GM21360 (cell line): ENCODE results near the gene NHEJ1.

ENCODE experiments used
- ATAC-seq: cut with Tn5 transposase; IDR thresholded peaks from one replicate; pipeline ENCODE4 v1.9.1; 2021; ENCODE audit warnings: mild to moderate bottlenecking, moderate library complexity; ENCODE audit not compliant: unreplicated experiment

The NHEJ1 gene

DNA sequence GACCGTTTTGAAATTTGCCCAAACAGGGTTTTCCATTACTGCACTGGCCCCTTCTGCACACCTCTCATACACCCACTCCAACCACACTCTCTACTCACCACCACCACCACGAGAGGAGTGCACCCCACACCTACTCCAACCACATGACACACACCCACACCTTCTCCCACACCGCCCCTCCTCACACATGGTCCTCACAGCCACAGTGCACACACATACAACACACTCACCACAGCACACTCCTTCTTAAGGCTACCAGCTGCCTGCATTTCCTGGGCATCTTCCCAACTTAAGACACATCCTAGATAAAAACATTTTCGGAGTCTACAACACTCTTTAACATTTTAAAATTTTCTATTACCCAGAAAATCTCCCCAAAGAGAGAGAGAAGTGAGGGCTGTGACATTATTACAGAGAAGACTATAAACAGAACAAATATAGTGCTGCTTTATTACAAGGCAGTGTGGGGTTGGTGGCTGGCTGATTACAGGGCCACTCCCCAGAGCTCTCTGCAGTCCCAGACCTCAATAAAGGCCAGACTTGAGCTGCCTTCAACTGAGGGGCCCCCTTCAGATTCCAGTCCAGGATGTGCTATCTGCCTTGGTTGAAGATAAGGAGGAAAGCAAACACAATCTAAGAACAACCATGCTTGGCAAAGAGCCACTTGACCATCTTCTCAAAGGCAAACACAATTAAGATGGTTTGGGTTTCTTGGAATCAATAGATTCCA, 36.1 kb downstream of the NHEJ1 start:
- no peak for ATAC-seq

GRCh38 chr2:219123356-219124135, 37.1 kb downstream of the NHEJ1 start:
- ATAC-seq = no peak

DNA sequence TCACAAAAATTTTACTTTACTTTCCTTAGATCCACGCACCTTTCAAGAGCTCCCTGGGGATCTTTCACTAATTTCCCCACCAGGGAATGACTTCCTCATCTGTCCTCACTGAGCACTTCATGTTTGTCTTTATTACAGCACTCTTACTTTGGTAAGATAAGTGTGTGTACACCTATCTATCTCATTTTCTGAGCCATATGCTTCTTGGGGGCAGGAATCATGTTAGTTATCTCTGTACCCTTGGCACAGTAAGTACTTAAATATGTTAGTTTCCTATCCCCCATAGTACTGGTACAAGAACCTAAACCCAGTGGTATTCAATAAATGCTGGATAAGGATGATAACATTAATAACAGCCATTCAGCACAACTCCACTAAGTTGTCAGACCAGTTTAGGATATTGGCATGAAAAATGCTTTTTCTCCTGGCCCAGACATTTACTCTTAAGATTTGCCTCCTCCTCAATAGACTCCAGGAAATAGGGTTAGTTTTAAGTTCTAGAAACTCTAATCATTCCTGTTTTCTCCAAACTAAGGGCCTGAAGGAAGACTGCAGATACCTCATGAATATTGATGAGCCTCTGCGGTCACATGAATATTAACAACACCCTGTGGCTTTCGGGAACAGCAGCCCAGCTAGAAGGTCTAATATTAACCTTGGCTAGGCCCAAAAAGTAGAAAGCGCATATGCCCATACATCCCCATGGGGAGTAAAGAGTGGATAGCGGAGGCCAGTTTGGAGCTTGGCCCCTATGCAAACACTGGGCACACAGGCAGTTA, 38.2 kb downstream of the NHEJ1 start:
- ATAC-seq = no peak

DNA sequence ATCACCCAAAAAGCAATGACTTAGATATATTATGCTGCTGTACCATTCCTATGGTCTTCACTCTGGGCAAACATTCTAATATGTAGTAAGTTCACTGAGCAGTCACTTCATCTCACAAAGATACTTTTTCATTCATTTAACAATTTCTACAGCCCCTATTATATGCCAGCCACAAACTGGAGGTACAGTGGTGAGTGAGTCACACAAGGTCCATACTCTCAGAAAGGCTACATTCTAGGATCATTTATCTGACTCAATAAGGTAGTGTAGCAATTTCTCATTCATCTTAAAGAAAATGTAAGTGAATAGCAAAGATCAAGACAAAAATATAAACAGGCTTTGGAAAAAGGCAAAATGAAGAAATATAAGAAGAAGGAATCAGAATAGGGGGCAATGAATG, 40.5 kb downstream of the NHEJ1 start:
- no peak for ATAC-seq

- no peak for ATAC-seq
These were observed 41.1 kb downstream of the NHEJ1 start for GRCh38 chr2:219119422-219120043.

- ATAC-seq = no peak
These were observed 42.1 kb downstream of the NHEJ1 start for GRCh38 chr2:219118504-219118903.

DNA sequence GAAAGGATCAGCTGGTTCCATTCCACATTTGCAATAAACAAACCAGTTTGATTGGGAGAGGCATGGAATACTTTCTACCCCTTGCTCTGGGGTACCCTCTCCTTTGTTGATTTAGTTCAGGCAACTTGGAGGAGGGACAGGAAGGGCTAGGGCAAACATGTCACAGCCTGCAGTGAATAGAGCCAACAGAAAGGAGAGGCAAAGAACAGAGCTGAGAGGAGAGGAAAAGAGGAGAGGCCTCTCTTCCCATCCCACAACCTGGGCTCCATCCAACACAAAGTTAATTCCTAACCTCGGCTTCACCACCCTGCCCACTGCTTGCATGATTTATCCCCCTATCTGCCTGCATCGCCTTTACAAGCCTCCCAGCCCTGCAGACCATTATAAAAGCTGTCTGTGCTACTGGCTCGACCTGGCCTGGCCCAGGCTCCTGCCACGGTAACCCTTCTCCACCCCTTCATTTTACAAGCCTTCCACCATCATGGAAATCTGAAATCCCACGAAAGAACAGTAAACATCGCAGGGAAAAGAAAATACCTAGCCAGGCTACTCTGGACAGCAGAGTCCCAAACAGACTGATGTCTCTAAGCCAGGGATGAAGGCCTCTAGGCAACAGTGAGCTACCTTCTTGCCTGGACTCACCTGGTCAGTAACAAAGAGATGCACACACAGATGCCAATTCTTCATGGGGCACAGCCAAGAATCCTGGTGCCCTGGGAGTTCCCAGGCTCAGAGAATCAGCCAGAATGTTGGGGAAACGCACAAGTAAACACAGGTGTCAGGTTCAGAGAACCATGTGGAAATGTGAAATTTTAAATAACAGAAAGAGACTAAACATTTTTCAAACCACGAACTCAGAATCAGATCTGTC, 43.6 kb downstream of the NHEJ1 start:
- no peak for ATAC-seq

DNA sequence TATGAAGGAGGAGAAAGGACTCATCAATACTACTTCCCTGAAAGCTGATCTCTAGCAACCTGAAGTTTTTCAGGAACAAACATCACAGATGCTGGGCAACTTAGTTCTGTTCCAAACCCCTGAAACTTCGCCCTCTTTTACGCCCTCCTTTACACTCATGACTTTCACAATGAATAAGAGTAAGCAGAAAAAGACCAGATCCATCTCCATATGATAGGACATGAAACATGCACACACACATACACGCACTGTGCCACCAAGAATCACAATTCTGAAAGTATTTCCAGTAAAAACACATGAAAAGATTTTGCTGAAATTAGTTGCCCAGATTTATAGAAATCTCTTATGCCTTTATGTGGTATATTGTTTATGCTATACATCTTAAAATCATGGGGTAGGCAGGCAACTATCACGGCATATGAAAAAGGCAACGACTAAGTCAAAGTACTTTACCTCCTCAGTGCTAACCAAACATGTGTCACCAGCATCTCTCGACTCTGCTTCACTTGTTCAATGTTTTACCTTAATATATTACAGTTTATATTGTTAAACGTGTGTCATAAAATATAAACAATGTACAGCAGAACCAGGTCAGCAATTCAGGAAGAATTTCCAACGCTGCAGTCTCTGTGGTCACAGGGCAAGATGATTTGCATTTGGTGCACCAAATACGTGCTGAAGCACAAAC, 47.8 kb downstream of the NHEJ1 start:
- ATAC-seq = no peak

DNA sequence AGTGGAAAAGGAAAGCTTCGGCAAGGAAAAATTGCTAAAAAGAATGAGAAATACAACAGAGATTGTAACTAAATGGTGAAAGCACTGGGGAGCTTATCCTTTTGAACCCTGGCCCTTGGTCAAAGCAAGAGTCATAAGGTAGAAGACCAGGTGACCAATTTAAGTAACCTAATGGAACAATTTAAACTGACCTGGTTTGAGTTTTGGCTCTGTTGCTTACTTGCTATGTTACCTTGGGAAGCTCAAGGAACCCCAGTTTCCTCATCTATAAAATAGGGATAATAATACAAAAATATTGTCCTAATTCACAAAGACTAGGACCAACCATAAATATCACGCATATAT, 48.6 kb downstream of the NHEJ1 start:
- ATAC-seq = no peak

DNA sequence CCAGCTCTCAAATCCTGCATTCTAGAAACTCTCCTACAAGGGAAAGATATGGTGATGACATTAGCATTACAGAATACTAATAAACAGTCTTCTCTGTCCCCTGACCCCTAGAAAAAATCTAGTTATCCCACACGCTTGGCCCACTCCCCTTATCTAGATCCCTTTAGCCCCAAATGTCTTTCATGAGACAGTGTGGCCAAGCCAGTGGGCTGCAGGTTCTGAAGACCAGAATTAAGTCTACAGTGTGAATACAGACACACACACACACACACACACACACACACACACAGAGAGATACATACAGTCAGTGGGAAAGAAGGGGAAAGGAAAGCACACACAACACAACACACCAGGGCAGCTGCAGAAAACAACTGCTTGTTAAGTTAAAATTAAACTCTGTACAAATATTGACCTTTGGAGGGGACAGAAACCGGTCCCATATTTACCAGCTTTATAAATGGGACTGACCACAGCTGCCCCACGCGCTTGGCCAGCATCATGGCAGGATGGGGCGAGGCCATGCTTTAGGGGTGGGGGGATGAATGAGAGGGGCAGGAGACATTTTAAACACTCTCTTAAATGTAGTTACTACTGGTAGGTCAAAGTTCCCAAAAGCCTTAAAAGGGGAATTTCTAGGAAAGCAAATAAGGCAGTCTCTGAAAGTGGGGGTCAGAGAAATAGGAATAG, 49.1 kb downstream of the NHEJ1 start:
- no peak for ATAC-seq

DNA sequence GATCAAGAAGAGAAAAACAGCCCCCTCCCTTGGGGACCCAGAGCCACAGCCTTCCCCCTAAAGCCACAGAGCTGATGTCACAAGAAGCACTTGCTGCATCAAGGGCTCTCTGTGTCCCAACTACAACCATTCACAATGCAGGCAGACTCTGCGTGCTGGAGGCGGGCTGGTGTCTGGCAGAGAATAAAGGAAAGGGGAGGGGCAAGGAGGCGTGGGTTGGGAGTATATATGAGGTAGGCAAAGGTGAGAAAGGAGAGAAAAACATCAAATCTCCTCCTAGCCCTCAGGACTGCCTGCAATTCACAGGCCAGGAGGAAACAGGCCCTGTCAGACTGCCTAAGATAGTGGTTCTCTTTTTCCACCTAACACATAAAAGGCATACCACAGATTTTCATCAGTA, 51.1 kb downstream of the NHEJ1 start:
- no peak for ATAC-seq

DNA sequence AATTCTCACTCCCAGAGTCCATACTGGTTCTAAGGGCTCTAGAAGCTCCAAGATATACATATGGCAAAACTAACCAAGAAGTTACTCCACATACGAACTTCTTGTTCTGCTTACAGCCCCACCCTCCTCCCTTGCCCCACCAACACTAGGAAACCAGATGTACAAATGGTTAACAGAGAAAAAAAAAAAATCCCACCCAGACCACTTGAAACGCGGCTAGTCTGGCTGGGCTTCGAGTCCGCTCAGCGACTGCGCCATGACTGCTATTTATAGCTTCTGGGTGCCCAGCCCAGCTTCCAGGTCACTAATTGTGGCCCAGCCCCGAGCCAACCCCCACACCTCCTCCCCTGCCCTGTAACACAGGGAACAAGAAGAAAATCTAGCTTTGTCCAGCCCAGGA, 52.9 kb downstream of the NHEJ1 start:
- no peak for ATAC-seq

GRCh38 chr2:219106251-219106650, 54.4 kb downstream of the NHEJ1 start:
- ATAC-seq = no peak

DNA sequence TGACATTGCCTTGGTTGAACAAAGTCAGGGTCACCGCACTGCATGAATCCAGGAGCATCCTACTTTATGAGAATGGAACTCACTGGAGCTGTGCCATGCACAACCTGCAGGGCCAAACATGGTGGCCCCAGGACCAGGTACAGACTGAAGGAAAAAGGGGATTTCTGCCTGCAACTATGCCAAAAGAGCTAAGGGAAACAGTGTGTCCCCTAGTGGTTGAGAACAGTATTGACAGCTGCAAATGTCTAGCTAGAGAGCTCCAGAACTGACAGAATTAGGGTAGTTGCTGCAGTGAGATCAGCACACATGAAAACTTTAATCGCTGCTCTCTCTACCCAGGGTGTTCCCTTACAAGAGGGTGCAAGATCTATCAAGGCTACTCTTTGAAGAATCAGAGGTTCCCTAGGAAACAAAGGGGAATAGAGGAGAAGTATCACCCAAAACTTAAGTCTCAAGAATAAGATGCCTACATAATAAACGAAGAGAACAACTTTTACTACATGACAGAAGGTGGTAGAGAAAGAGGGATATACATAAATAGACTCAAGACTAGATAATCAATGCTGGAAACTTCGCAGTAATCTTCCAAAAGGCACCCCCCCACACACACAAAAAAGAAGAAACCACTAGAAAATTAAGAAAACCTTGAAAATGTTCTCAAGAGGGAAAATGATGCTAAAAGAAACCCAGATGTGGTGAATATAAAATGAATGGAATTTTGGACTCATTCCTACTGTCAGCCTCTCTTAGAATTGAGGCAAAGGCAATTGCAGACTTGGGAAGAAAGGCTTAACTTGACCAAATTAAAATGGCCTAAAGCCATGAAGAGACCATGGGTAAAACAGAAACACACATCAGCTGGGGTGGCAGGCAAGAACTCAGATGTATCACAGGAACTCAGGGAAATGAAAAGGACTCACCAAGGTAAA, 56.2 kb downstream of the NHEJ1 start:
- ATAC-seq = peak; percentile 64

DNA sequence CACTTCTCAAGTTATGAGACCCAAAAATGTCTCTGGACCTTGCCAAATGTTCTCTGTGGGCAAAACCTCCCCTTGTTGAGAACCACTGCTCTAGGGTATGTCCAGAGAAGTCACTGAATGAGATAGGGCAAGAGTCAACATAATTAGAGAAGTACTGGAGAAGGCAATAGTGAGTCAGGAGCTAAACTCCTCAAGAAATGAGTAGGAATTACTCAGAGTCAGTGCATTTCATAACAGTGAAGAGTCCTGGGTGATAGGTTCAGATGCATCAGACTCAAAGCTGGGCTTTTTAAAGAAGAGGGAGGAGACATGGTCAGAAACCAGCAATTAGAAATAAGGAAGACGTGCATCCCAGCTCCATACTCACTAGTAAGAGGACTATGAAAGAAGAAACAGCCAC, 61.3 kb downstream of the NHEJ1 start:
- no peak for ATAC-seq

DNA sequence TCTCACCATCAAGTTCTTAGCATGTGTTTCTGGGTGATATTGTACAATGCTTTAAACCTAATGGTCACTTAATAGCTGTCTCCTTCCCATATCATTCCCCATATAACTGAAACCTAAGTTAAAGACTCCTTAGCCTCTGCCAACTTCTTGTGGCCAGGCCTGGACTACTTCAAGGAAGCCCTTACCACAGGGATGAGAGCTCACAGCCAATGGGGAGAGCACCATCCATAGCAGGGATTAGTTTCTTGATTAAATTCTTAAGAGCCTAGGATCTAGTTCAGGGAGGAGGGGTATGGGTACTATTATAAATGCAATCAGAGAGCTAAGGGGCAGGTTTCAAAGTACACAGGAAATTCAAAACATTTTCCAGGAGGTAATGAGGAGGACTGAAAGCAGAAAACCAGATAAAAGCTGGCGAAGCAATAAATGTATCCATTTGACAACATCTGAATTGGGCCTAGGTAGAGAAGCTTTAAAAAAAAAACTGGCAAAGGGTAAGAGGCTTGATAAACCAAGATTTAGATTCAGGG, 65.1 kb downstream of the NHEJ1 start:
- no peak for ATAC-seq

- no peak for ATAC-seq
These were observed 66.4 kb downstream of the NHEJ1 start for GRCh38 chr2:219094171-219094570.
